Panc1 (cell line): ENCODE data around the gene CNKSR2. TPM values are rescaled to one million over a fixed set of nuclear protein-coding genes. Genes with fewer than 3 reads are reported as not detected.

Experiments
- ATAC-seq: fragments of 200-7000 bp; cut with Tn5 transposase; 2 replicates; pipeline ENCODE4 v1.9.1; 2020; ENCODE audit warnings: mild to moderate bottlenecking, moderate library complexity
- BruUV-seq: library from RNA; stranded (reverse); fragments of 400-500 nt; replicated peaks from 2 replicates; lab custom pipeline; 2021; lab: Mats Ljungman, UMichigan
- CTCF ChIA-PET: fragments of 300-600 bp; sonication (Branson Sonifier 250); formaldehyde crosslinking; loops from one replicate; lab custom pipeline; 2022; ENCODE audit warnings: antibody characterized with exemption; lab: Charles Lee
- POLR2A ChIA-PET: fragments of 300-600 bp; sonication (Branson Sonifier 250); formaldehyde crosslinking; loops from one replicate; lab custom pipeline; 2022; ENCODE audit warnings: antibody characterized with exemption; lab: Charles Lee
- DNase-seq: peaks from one replicate; pipeline ENCODE4 v3.0.0-alpha.2; 2010; ENCODE audit warnings: low read depth, low spot score
- H3K27ac ChIP-seq: 2 replicates; pipeline ENCODE4 v1.5.1; 2011; ENCODE audit warnings: mild to moderate bottlenecking, low read length, inconsistent platforms
- H3K27me3 ChIP-seq: fragments of 200-500 bp; sonication (Bioruptor generic); 2 replicates; pipeline ENCODE4 v1.6.0; 2014; ENCODE audit warnings: low read length, inconsistent platforms; ENCODE audit not compliant: control insufficient read depth, insufficient read depth
- H3K36me3 ChIP-seq: fragments of 200-500 bp; sonication (Bioruptor generic); 2 replicates; pipeline ENCODE4 v1.5.1; 2014; ENCODE audit warnings: inconsistent platforms, mild to moderate bottlenecking, low read length, moderate library complexity; ENCODE audit not compliant: control insufficient read depth, insufficient read depth
- H3K4me1 ChIP-seq: 2 replicates; pipeline ENCODE4 v1.5.1; 2011; ENCODE audit warnings: inconsistent platforms, mild to moderate bottlenecking, low read length, moderate library complexity; ENCODE audit not compliant: control insufficient read depth, insufficient read depth
- H3K4me3 ChIP-seq, 2 experiments: 2 replicates each; pipeline ENCODE4 v1.5.1; 2011 to 2012; ENCODE audit warnings: low read depth in 2 of 2, low read length in 2 of 2, mild to moderate bottlenecking in 2 of 2, inconsistent platforms in 1 of 2, moderate library complexity in 1 of 2
- H3K9me3 ChIP-seq: fragments of 200-500 bp; sonication (Bioruptor generic); 2 replicates; pipeline ENCODE4 v1.5.1; 2014; ENCODE audit warnings: low read depth, mild to moderate bottlenecking, inconsistent platforms, low read length, moderate library complexity; ENCODE audit not compliant: control insufficient read depth, insufficient read depth
- POLR2AphosphoS5 ChIP-seq: IDR thresholded peaks from 2 replicates; pipeline ENCODE4 v1.6.1; 2012; ENCODE audit warnings: mild to moderate bottlenecking, low read depth, low read length, moderate library complexity
- SIN3A ChIP-seq: IDR thresholded peaks from 2 replicates; pipeline ENCODE4 v1.6.1; 2012; ENCODE audit warnings: low read depth, mild to moderate bottlenecking, low read length, moderate library complexity, borderline replicate concordance; ENCODE audit not compliant: insufficient read depth
- TCF7L2 ChIP-seq: IDR thresholded peaks from 2 replicates; pipeline ENCODE4 v1.6.1; 2011; ENCODE audit warnings: mild to moderate bottlenecking, low read depth, low read length, inconsistent platforms
- in situ Hi-C: cut with HindIII; loops from 2 replicates; pipeline ENCODE4 v1.10.0; 2016; ENCODE audit warnings: low sequenced_read_pairs, low pct_unique_long_range_greater_than_20kb
- intact Hi-C: fragments of 100-400 bp; cut with micrococcal nuclease; formaldehyde crosslinking; loops from one replicate; pipeline ENCODE4 v1.10.0; 2022; ENCODE audit not compliant: unreplicated experiment
- total RNA-seq: library from RNA; stranded (reverse); gene quantifications from one replicate; pipeline ENCODE4 v1.2.1, GENCODE V29; 2021; ENCODE audit not compliant: unreplicated experiment
- TF ChIP-seq, protein P1 (sequence below): fragments of 450-650 bp; IDR thresholded peaks from 2 replicates; pipeline ENCODE4 v1.5.1; 2017; ENCODE audit warnings: mild to moderate bottlenecking
- TF ChIP-seq, protein P2 (sequence below), 2 experiments: IDR thresholded peaks; 2 replicates each; pipeline ENCODE4 v1.6.1; 2011 to 2012; ENCODE audit warnings: low read depth in 2 of 2, control low read depth in 1 of 2, low read length in 1 of 2, mild to moderate bottlenecking in 1 of 2, moderate library complexity in 1 of 2; ENCODE audit not compliant: insufficient read depth in 1 of 2

Gene CNKSR2
- total RNA-seq, 1 experiment from 2014 or later: not detected

GRCh38 chrX:21639775-21640174, 265.6 kb downstream of the CNKSR2 start:
- no peaks in the 10 kb centered on the region for H3K36me3 ChIP-seq
- POLR2A ChIA-PET: no interaction called here
- no peak for ATAC-seq
- no peak overlapping the region for H3K4me3 ChIP-seq
- TF ChIP-seq, protein P1, sequence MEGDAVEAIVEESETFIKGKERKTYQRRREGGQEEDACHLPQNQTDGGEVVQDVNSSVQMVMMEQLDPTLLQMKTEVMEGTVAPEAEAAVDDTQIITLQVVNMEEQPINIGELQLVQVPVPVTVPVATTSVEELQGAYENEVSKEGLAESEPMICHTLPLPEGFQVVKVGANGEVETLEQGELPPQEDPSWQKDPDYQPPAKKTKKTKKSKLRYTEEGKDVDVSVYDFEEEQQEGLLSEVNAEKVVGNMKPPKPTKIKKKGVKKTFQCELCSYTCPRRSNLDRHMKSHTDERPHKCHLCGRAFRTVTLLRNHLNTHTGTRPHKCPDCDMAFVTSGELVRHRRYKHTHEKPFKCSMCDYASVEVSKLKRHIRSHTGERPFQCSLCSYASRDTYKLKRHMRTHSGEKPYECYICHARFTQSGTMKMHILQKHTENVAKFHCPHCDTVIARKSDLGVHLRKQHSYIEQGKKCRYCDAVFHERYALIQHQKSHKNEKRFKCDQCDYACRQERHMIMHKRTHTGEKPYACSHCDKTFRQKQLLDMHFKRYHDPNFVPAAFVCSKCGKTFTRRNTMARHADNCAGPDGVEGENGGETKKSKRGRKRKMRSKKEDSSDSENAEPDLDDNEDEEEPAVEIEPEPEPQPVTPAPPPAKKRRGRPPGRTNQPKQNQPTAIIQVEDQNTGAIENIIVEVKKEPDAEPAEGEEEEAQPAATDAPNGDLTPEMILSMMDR: no peak
- no peak for TF ChIP-seq POLR2AphosphoS5
- no peak for TF ChIP-seq SIN3A
- no peak for TF ChIP-seq TCF7L2
- TF ChIP-seq, protein P2, sequence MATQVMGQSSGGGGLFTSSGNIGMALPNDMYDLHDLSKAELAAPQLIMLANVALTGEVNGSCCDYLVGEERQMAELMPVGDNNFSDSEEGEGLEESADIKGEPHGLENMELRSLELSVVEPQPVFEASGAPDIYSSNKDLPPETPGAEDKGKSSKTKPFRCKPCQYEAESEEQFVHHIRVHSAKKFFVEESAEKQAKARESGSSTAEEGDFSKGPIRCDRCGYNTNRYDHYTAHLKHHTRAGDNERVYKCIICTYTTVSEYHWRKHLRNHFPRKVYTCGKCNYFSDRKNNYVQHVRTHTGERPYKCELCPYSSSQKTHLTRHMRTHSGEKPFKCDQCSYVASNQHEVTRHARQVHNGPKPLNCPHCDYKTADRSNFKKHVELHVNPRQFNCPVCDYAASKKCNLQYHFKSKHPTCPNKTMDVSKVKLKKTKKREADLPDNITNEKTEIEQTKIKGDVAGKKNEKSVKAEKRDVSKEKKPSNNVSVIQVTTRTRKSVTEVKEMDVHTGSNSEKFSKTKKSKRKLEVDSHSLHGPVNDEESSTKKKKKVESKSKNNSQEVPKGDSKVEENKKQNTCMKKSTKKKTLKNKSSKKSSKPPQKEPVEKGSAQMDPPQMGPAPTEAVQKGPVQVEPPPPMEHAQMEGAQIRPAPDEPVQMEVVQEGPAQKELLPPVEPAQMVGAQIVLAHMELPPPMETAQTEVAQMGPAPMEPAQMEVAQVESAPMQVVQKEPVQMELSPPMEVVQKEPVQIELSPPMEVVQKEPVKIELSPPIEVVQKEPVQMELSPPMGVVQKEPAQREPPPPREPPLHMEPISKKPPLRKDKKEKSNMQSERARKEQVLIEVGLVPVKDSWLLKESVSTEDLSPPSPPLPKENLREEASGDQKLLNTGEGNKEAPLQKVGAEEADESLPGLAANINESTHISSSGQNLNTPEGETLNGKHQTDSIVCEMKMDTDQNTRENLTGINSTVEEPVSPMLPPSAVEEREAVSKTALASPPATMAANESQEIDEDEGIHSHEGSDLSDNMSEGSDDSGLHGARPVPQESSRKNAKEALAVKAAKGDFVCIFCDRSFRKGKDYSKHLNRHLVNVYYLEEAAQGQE (IDR thresholded peaks at IDR 0.05; ENCODE audit: insufficient read depth in 1 of 2, low read depth in 2 of 2, low read length in 1 of 2): no peak
- no peaks in the 10 kb centered on the region for H3K27me3 ChIP-seq
- intact Hi-C loops: no loop called here
- BruUV-seq: no TSS peak
- DNase-seq: no peak
- no peaks in the 10 kb centered on the region for H3K4me1 ChIP-seq
- H3K27ac ChIP-seq: no peak overlapping the region
- CTCF ChIA-PET: no interaction called here
- H3K9me3 ChIP-seq: no peaks in the 10 kb centered on the region
- in situ Hi-C loops: no loop called here

DNA sequence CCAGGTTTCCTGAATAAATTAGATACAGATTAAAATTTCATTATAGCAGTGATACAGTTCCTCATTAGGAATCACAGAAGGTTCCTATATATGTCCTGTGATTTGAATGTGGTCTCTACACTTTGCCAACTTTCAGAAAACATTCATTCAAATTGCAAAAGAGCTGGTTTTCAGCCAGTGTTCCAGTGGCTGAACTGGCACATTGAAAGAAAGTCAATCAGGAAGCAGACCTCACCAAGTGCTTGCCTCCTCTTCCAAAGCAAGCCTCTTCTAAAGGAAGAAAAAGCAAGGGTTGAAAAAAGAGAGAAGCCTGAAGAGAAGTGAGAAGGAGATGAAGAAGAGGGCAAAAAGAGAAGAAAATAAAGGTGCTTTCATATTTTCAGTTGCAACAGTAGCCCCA, 271.2 kb downstream of the CNKSR2 start:
- no TSS peak for BruUV-seq
- POLR2A ChIA-PET: no interaction called here
- intact Hi-C loops (no loop called here), in situ Hi-C loops (no loop called here)
- Histone ChIP-seq H3K27ac (no peak overlapping the region), H3K9me3 (no peaks in the 10 kb centered on the region), H3K4me1 (no peaks in the 10 kb centered on the region), H3K36me3 (no peaks in the 10 kb centered on the region), H3K27me3 (no peaks in the 10 kb centered on the region), H3K4me3 (no peak overlapping the region)
- CTCF ChIA-PET: no interaction called here
- ATAC-seq (no peak), DNase-seq (no peak)
- no peak for TF ChIP-seq TCF7L2
- TF ChIP-seq, protein P2 (IDR thresholded peaks at IDR 0.05; ENCODE audit: insufficient read depth in 1 of 2, low read depth in 2 of 2, low read length in 1 of 2): no peak
- TF ChIP-seq POLR2AphosphoS5: no peak
- TF ChIP-seq SIN3A: no peak
- TF ChIP-seq, protein P1: no peak
